DMS 273 (cell line): ENCODE measurements around the gene GNB1.
"Not testable (repeated sequence)": the region's sequence is repeated elsewhere in the genome, so short reads cannot be mapped to it uniquely, and the experiment has no call there.

Source experiments
- DNase-seq: peaks from one replicate; lab custom pipeline; 2025; ENCODE audit not compliant: unreplicated experiment; lab: John Stamatoyannopoulos, UW

Gene GNB1

GRCh38 chr1:1861761-1862310 is 29.1 kb downstream of the GNB1 start:
- not testable (repeated sequence) for DNase-seq

- DNase-seq = peak; percentile 48
Measured at GRCh38 chr1:1861339-1861730, 29.6 kb downstream of the GNB1 start.

- not testable (repeated sequence) for DNase-seq
Measured at GRCh38 chr1:1859970-1860697, 30.8 kb downstream of the GNB1 start.

- peak; percentile 87 for DNase-seq
Measured at GRCh38 chr1:1858382-1859086, 32.4 kb downstream of the GNB1 start.

- no peak for DNase-seq
Measured at GRCh38 chr1:1857096-1857703, 33.7 kb downstream of the GNB1 start.

GRCh38 chr1:1856161-1856560 is 34.7 kb downstream of the GNB1 start:
- DNase-seq = not testable (repeated sequence)

- no peak for DNase-seq
Measured at GRCh38 chr1:1853593-1854257, 37.2 kb downstream of the GNB1 start.

GRCh38 chr1:1852619-1853414 is 38.1 kb downstream of the GNB1 start:
- DNase-seq = no peak

- DNase-seq = no peak
Measured at GRCh38 chr1:1847890-1848289, 43.0 kb downstream of the GNB1 start.

- peak; percentile 88 for DNase-seq
Measured at GRCh38 chr1:1847061-1847850, 43.6 kb downstream of the GNB1 start.

GRCh38 chr1:1846386-1846918 is 44.4 kb downstream of the GNB1 start:
- no peak for DNase-seq

GRCh38 chr1:1842360-1843146 is 48.3 kb downstream of the GNB1 start:
- peak; percentile 78 for DNase-seq

- no peak for DNase-seq
Measured at GRCh38 chr1:1841575-1841995, 49.3 kb downstream of the GNB1 start.

- no peak for DNase-seq
Measured at GRCh38 chr1:1839311-1839965, 51.4 kb downstream of the GNB1 start.

GRCh38 chr1:1836119-1836518 is 54.8 kb downstream of the GNB1 start:
- DNase-seq = no peak

- peak; percentile 17 for DNase-seq
Measured at GRCh38 chr1:1835546-1835945, 55.3 kb downstream of the GNB1 start.

- no peak for DNase-seq
Measured at GRCh38 chr1:1833916-1834325, 57.0 kb downstream of the GNB1 start.

- DNase-seq = no peak
Measured at GRCh38 chr1:1833456-1833855, 57.4 kb downstream of the GNB1 start.
